PC-3 (cell line): ENCODE results near the gene DPF3. TPM values are rescaled to one million over a fixed set of nuclear protein-coding genes. Genes with fewer than 3 reads are reported as not detected.

Experiments
- ATAC-seq: fragments of 200-7000 bp; cut with Tn5 transposase; 2 replicates; pipeline ENCODE4 v1.9.1; 2020; ENCODE audit warnings: mild to moderate bottlenecking, moderate library complexity
- BruUV-seq: library from RNA; stranded (reverse); fragments of 400-500 nt; replicated peaks from 2 replicates; lab custom pipeline; 2021; lab: Mats Ljungman, UMichigan
- CTCF ChIA-PET: fragments of 300-600 bp; sonication (Branson Sonifier 250); formaldehyde crosslinking; loops from one replicate; lab custom pipeline; 2022; ENCODE audit warnings: antibody characterized with exemption; lab: Charles Lee
- POLR2A ChIA-PET: fragments of 300-600 bp; sonication (Branson Sonifier 250); formaldehyde crosslinking; loops from one replicate; lab custom pipeline; 2022; ENCODE audit warnings: antibody characterized with exemption; ENCODE audit not compliant: unreplicated experiment; lab: Charles Lee
- DNase-seq: peaks from one replicate; pipeline ENCODE4 v3.0.0-alpha.2; 2015
- H2AFZ ChIP-seq: fragments of 300-600 bp; sonication (generic); 2 replicates; pipeline ENCODE4 v1.6.0; 2016; ENCODE audit warnings: antibody characterized with exemption, low read length
- H3F3A ChIP-seq: fragments of 300-600 bp; sonication (generic); one replicate; pipeline ENCODE4 v1.6.0; 2017; ENCODE audit warnings: antibody characterized with exemption, low read length, control low read depth, mild to moderate bottlenecking; ENCODE audit not compliant: unreplicated experiment
- H3K27ac ChIP-seq: fragments of 300-600 bp; sonication (generic); 2 replicates; pipeline ENCODE4 v1.5.1; 2016; ENCODE audit warnings: mild to moderate bottlenecking, low read length
- H3K27me3 ChIP-seq: fragments of 300-600 bp; sonication (generic); 2 replicates; pipeline ENCODE4 v1.6.1; 2016; ENCODE audit warnings: low read length, mixed read lengths
- H3K36me3 ChIP-seq: fragments of 300-600 bp; sonication (generic); 2 replicates; pipeline ENCODE4 v1.6.1; 2016; ENCODE audit warnings: low read depth, mixed run types, low read length, mixed read lengths
- H3K4me1 ChIP-seq: fragments of 300-600 bp; sonication (generic); 2 replicates; pipeline ENCODE4 v1.5.1; 2016; ENCODE audit warnings: low read length; ENCODE audit not compliant: insufficient read depth
- H3K4me2 ChIP-seq: fragments of 300-600 bp; sonication (generic); 2 replicates; pipeline ENCODE4 v1.6.0; 2016; ENCODE audit warnings: low read length
- H3K4me3 ChIP-seq: fragments of 300-600 bp; sonication (generic); 2 replicates; pipeline ENCODE4 v1.5.1; 2016; ENCODE audit warnings: mild to moderate bottlenecking, low read length, mixed read lengths
- H3K79me2 ChIP-seq: fragments of 300-600 bp; sonication (generic); 2 replicates; pipeline ENCODE4 v1.6.1; 2017; ENCODE audit warnings: low read length, mixed read lengths
- H3K9ac ChIP-seq: fragments of 300-600 bp; sonication (generic); 2 replicates; pipeline ENCODE4 v1.6.0; 2016; ENCODE audit warnings: mild to moderate bottlenecking, low read length
- H3K9me2 ChIP-seq: fragments of 300-600 bp; sonication (generic); replicated peaks from 2 replicates; pipeline ENCODE4 v1.6.1; 2016; ENCODE audit warnings: mixed run types, low read length, mixed read lengths
- H3K9me3 ChIP-seq: fragments of 300-600 bp; sonication (generic); 2 replicates; pipeline ENCODE4 v1.6.1; 2016; ENCODE audit warnings: low read length, mixed read lengths
- H4K20me1 ChIP-seq: fragments of 300-600 bp; sonication (generic); 2 replicates; pipeline ENCODE4 v1.6.1; 2016; ENCODE audit warnings: low read length, mixed read lengths
- CTCF ChIP-seq: fragments of 300-600 bp; sonication (generic); conservative IDR thresholded peaks from 2 replicates; pipeline ENCODE4 v1.5.1; 2017; ENCODE audit warnings: antibody characterized with exemption, low read depth, mild to moderate bottlenecking, low read length
- EZH2 ChIP-seq: fragments of 300-600 bp; sonication (generic); IDR thresholded peaks from one replicate; pipeline ENCODE4 v1.6.1; 2017; ENCODE audit warnings: antibody characterized with exemption, mild to moderate bottlenecking, low read length; ENCODE audit not compliant: unreplicated experiment
- EZH2phosphoT487 ChIP-seq: fragments of 300-600 bp; sonication (generic); IDR thresholded peaks from 2 replicates; pipeline ENCODE4 v1.6.1; 2018; ENCODE audit warnings: mild to moderate bottlenecking, antibody characterized with exemption, low read length, borderline replicate concordance
- intact Hi-C: fragments of 100-400 bp; cut with micrococcal nuclease; formaldehyde crosslinking; loops from 2 replicates; pipeline ENCODE4 v1.9.0; 2023
- total RNA-seq: library from RNA; depleted of rRNA; stranded (reverse); fragments of >200 nt; gene quantifications from 2 replicates; pipeline ENCODE4 v1.2.3, GENCODE V29; 2014

Gene DPF3
- total RNA-seq, 1 experiment from 2014 or later, result 16.6 TPM

GRCh38 chr14:72845196-72845595, 48.7 kb downstream of the DPF3 start:
- intact Hi-C loops, result no loop called here
- Histone ChIP-seq H2AFZ (no peak overlapping the region), H3K9ac (no peak overlapping the region), H3K4me2 (no peak overlapping the region), H3K9me2 (no peaks in the 10 kb centered on the region), H3K36me3 (no peaks in the 10 kb centered on the region), H3K9me3 (no peaks in the 10 kb centered on the region), H3F3A (no peaks in the 10 kb centered on the region), H4K20me1 (no peaks in the 10 kb centered on the region), H3K27me3 (no peaks in the 10 kb centered on the region), H3K79me2 (no peaks in the 10 kb centered on the region), H3K4me1 (no peaks in the 10 kb centered on the region; the same call in 1 of the 2 replicates), H3K4me3 (no peak overlapping the region), H3K27ac (no peak overlapping the region)
- DNase-seq, result no peak
- no peak for ATAC-seq
- ChIA-PET CTCF (no interaction called here), POLR2A (no interaction called here)
- BruUV-seq, result no TSS peak
- TF ChIP-seq EZH2phosphoT487 (no peak), EZH2 (no peak), CTCF (no peak)

GRCh38 chr14:72844524-72844923, 49.4 kb downstream of the DPF3 start:
- no TSS peak for BruUV-seq
- H3K36me3 ChIP-seq, result no peaks in the 10 kb centered on the region
- intact Hi-C loops, result no loop called here
- H3K4me1 ChIP-seq, result no peaks in the 10 kb centered on the region; the same call in 1 of the 2 replicates
- no peaks in the 10 kb centered on the region for H3F3A ChIP-seq
- H3K27ac ChIP-seq, result no peak overlapping the region
- H3K9me2 ChIP-seq, result no peaks in the 10 kb centered on the region
- ChIA-PET CTCF (no interaction called here), POLR2A (no interaction called here)
- H4K20me1 ChIP-seq, result no peaks in the 10 kb centered on the region
- ATAC-seq, result peak; percentile 54
- DNase-seq, result peak; percentile 29
- H2AFZ ChIP-seq, result no peak overlapping the region
- no peaks in the 10 kb centered on the region for H3K79me2 ChIP-seq
- H3K9ac ChIP-seq, result no peak overlapping the region
- H3K27me3 ChIP-seq, result no peaks in the 10 kb centered on the region
- no peaks in the 10 kb centered on the region for H3K9me3 ChIP-seq
- H3K4me2 ChIP-seq, result no peak overlapping the region
- no peak for TF ChIP-seq EZH2
- TF ChIP-seq EZH2phosphoT487, result no peak
- no peak for TF ChIP-seq CTCF
- no peak overlapping the region for H3K4me3 ChIP-seq

GRCh38 chr14:72839753-72840607, 53.9 kb downstream of the DPF3 start:
- DNase-seq (no peak), ATAC-seq (no peak)
- intact Hi-C loops, result no loop called here
- no peaks in the 10 kb centered on the region for H3K79me2 ChIP-seq
- BruUV-seq, result no TSS peak
- H3K9me2 ChIP-seq, result no peaks in the 10 kb centered on the region
- no peaks in the 10 kb centered on the region for H4K20me1 ChIP-seq
- H3K27me3 ChIP-seq, result no peaks in the 10 kb centered on the region
- H3K4me2 ChIP-seq, result no peak overlapping the region
- ChIA-PET CTCF (no interaction called here), POLR2A (no interaction called here)
- H3K36me3 ChIP-seq, result no peaks in the 10 kb centered on the region
- H3K4me3 ChIP-seq, result no peak overlapping the region
- H3K27ac ChIP-seq, result no peak overlapping the region
- H2AFZ ChIP-seq, result no peak overlapping the region
- no peak for TF ChIP-seq EZH2
- no peak for TF ChIP-seq EZH2phosphoT487
- TF ChIP-seq CTCF, result no peak
- H3K9ac ChIP-seq, result no peak overlapping the region
- H3K4me1 ChIP-seq, result no peaks in the 10 kb centered on the region; the same call in 1 of the 2 replicates
- no peaks in the 10 kb centered on the region for H3F3A ChIP-seq
- no peaks in the 10 kb centered on the region for H3K9me3 ChIP-seq
